GM21367 (cell line): Measurements from ENCODE around the gene BABAM2.

Source experiments
- ATAC-seq: cut with Tn5 transposase; IDR thresholded peaks from one replicate; pipeline ENCODE4 v1.9.1; 2021; ENCODE audit not compliant: unreplicated experiment

BABAM2 gene

DNA sequence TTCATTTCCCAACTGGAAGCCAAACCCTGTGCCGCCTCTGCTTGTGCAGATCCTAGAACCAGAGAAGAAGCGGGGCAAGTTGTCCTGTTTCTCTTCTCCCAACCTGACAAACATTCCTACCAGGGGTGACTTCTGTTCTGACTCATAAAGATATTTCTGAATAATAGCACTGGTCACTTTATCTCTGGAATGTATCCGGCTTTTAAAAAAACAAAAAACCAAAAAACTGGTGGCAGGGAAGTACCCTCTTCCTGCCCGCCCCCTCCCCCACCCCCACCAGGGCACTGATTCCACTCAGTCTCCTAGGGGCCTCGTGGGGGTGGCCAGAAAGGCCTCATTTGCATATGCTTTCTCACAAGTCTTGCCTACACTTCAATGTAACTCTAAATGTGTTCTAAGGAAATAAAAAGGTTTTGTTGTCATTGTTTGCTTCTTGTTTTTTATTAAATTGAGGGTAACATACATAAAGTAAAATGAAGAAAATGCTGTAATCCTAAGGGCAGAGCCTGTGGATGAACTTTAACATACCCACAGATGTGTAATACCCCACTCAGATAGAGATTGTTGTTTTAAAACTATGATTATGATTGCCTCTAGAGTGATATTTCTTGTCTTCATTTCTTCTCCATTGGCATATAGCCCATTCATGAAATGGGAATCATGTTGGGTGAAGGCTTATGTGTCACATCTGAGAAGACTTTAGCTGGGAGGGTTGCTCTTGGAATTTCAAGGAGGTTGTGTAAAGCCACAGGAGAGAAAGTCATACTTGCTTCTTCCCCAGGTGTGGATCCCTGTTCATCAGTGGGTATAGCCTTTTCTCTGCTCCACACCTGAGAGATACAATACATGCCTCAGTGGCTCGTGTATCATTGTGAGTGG is 496.8 kb downstream of the BABAM2 start:
- no peak for ATAC-seq
